Measurements from ENCODE around the gene NAALADL2. TPM values are rescaled to one million over a fixed set of nuclear protein-coding genes. Genes with fewer than 3 reads are reported as not detected.

NAALADL2 gene
- total and polyA plus RNA-seq, 2 donors (not counting 1 experiment from before 2014, with no cell fraction given): not detected

DNA sequence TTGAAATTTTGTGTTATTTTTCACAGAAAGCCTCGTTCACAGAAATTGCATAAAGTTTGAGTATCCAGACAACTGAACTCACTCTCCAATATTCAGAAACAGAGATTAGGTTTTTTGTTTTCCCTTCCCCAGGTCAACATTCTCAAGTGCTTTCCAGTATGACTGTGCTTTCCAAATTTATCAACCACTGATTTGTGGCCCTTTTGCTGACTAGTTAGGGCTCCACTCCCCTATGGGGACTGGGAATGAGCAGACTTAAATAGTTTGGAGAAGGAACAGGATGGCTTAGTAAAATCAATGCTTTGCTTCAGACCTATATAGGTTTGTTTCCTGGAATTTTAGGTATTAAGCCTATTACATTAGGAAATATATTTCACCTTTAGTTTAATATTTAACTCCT lies 38.2 kb upstream of the NAALADL2 start:
- no CpG with 5 or more reads among the region's 1 CpG for WGBS (ENCODE audit: insufficient coverage)
- no peak for TF ChIP-seq EZH2 (IDR thresholded peaks at IDR 0.05; ENCODE audit: borderline replicate concordance, insufficient read depth, low read depth, low read length, poor library complexity, severe bottlenecking)
- TF ChIP-seq, protein P1, sequence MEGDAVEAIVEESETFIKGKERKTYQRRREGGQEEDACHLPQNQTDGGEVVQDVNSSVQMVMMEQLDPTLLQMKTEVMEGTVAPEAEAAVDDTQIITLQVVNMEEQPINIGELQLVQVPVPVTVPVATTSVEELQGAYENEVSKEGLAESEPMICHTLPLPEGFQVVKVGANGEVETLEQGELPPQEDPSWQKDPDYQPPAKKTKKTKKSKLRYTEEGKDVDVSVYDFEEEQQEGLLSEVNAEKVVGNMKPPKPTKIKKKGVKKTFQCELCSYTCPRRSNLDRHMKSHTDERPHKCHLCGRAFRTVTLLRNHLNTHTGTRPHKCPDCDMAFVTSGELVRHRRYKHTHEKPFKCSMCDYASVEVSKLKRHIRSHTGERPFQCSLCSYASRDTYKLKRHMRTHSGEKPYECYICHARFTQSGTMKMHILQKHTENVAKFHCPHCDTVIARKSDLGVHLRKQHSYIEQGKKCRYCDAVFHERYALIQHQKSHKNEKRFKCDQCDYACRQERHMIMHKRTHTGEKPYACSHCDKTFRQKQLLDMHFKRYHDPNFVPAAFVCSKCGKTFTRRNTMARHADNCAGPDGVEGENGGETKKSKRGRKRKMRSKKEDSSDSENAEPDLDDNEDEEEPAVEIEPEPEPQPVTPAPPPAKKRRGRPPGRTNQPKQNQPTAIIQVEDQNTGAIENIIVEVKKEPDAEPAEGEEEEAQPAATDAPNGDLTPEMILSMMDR (IDR thresholded peaks at IDR 0.05): no peak
- H3K4me3 Mint-ChIP-seq: no peak overlapping the region
- Histone ChIP-seq H3K4me3 (ENCODE audit: control extremely low read depth in 1 of 5, extremely low read depth in 1 of 5, insufficient read depth in 1 of 5, low read depth in 2 of 5, low read length in 4 of 5) (no peak overlapping the region), H3K27ac (ENCODE audit: low read length in 2 of 2) (no peak overlapping the region), H3K4me2 (replicated peaks; ENCODE audit: low read depth, low read length, poor library complexity, severe bottlenecking) (no peak overlapping the region), H3K9ac (ENCODE audit: low read length) (no peak overlapping the region), H3K79me2 (ENCODE audit: control insufficient read depth, insufficient read depth, low read length) (no peaks in the 10 kb centered on the region), H3K9me3 (ENCODE audit: control extremely low read depth in 1 of 3, control insufficient read depth in 2 of 3, insufficient read depth in 1 of 3, low read length in 2 of 3) (no peaks in the 10 kb centered on the region), H3K4me1 (ENCODE audit: control insufficient read depth in 2 of 2, insufficient read depth in 2 of 2, low read length in 2 of 2) (no peaks in the 10 kb centered on the region), H4K20me1 (ENCODE audit: control insufficient read depth, insufficient read depth, low read length, poor library complexity, severe bottlenecking) (no peaks in the 10 kb centered on the region), H2AFZ (ENCODE audit: insufficient read depth, low read depth, low read length, poor library complexity, severe bottlenecking) (no peak overlapping the region), H3K36me3 (replicated peaks in 1 of 2; ENCODE audit: control extremely low read depth in 1 of 2, control insufficient read depth in 1 of 2, extremely low read depth in 1 of 2, insufficient read depth in 2 of 2, low read length in 1 of 2) (no peaks in the 10 kb centered on the region), H3K27me3 (replicated peaks in 1 of 4; ENCODE audit: control extremely low read depth in 1 of 4, control insufficient read depth in 3 of 4, insufficient read depth in 4 of 4, low read length in 3 of 4) (no peaks in the 10 kb centered on the region)
- H3K4me1 Mint-ChIP-seq: no peaks in the 10 kb centered on the region
- DNase-seq (no peak), ATAC-seq (ENCODE audit: low read depth) (no peak)
- POLR2A ChIA-PET: no interaction called here
- H3K9me3 Mint-ChIP-seq (ENCODE audit: insufficient read depth): no peaks in the 10 kb centered on the region
- H3K27me3 Mint-ChIP-seq: no peaks in the 10 kb centered on the region
- H3K27ac Mint-ChIP-seq: no peak overlapping the region
- intact Hi-C loops (cut with micrococcal nuclease): no loop called here
- CTCF ChIA-PET: no interaction called here

DNA sequence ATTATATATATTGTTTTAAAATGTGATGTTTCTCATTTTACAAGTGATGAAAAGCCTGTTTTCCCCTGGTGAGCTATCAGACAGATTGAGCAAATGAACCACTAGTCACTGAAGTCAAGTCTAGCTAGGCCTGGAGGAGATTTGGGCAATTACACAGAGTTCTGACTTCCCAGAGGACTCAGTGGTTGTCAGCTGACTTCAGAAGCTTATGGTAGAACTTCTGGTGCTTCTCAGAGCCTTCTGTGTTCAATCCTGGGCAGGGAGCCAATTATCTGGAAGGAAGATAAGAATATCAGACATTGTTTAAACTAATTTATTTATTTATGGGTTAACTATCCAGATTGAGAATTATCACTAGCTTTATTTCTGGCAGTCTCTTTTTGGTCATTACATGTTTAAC lies 37.7 kb upstream of the NAALADL2 start:
- TF ChIP-seq, protein P1 (IDR thresholded peaks at IDR 0.05): no peak
- TF ChIP-seq EZH2 (IDR thresholded peaks at IDR 0.05; ENCODE audit: borderline replicate concordance, insufficient read depth, low read depth, low read length, poor library complexity, severe bottlenecking): no peak
- intact Hi-C loops (cut with micrococcal nuclease): no loop called here
- H3K27ac ChIP-seq (ENCODE audit: low read length in 2 of 2): no peak overlapping the region
- Mint-ChIP-seq H3K4me1 (no peaks in the 10 kb centered on the region), H3K27ac (no peak overlapping the region), H3K4me3 (no peak overlapping the region), H3K27me3 (no peaks in the 10 kb centered on the region), H3K9me3 (ENCODE audit: insufficient read depth) (no peaks in the 10 kb centered on the region)
- DNase-seq (no peak), ATAC-seq (ENCODE audit: low read depth) (no peak)
- H4K20me1 ChIP-seq (ENCODE audit: control insufficient read depth, insufficient read depth, low read length, poor library complexity, severe bottlenecking): no peaks in the 10 kb centered on the region
- no peak overlapping the region for H2AFZ ChIP-seq (ENCODE audit: insufficient read depth, low read depth, low read length, poor library complexity, severe bottlenecking)
- H3K79me2 ChIP-seq (ENCODE audit: control insufficient read depth, insufficient read depth, low read length): no peaks in the 10 kb centered on the region
- H3K9me3 ChIP-seq (ENCODE audit: control extremely low read depth in 1 of 3, control insufficient read depth in 2 of 3, insufficient read depth in 1 of 3, low read length in 2 of 3): no peaks in the 10 kb centered on the region
- no peak overlapping the region for H3K4me2 ChIP-seq (replicated peaks; ENCODE audit: low read depth, low read length, poor library complexity, severe bottlenecking)
- no peaks in the 10 kb centered on the region for H3K4me1 ChIP-seq (ENCODE audit: control insufficient read depth in 2 of 2, insufficient read depth in 2 of 2, low read length in 2 of 2)
- H3K9ac ChIP-seq (ENCODE audit: low read length): no peak overlapping the region
- H3K36me3 ChIP-seq (replicated peaks in 1 of 2; ENCODE audit: control extremely low read depth in 1 of 2, control insufficient read depth in 1 of 2, extremely low read depth in 1 of 2, insufficient read depth in 2 of 2, low read length in 1 of 2): no peaks in the 10 kb centered on the region
- H3K4me3 ChIP-seq (ENCODE audit: control extremely low read depth in 1 of 5, extremely low read depth in 1 of 5, insufficient read depth in 1 of 5, low read depth in 2 of 5, low read length in 4 of 5): no peak overlapping the region
- ChIA-PET POLR2A (no interaction called here), CTCF (no interaction called here)
- no peaks in the 10 kb centered on the region for H3K27me3 ChIP-seq (replicated peaks in 1 of 4; ENCODE audit: control extremely low read depth in 1 of 4, control insufficient read depth in 3 of 4, insufficient read depth in 4 of 4, low read length in 3 of 4)

Measured in B cell (primary cell).